GM21515 (cell line): ENCODE data around the gene FAT1.
"Not testable (repeated sequence)": the region's sequence is repeated elsewhere in the genome, so short reads cannot be mapped to it uniquely, and the experiment has no call there.

Experiments used
- ATAC-seq: cut with Tn5 transposase; IDR thresholded peaks from one replicate; pipeline ENCODE4 v1.9.1; 2021; ENCODE audit not compliant: unreplicated experiment

The FAT1 gene

GRCh38 chr4:186659935-186660334 is 63.7 kb downstream of the FAT1 start:
- ATAC-seq: no peak

GRCh38 chr4:186659456-186659855 is 64.2 kb downstream of the FAT1 start:
- ATAC-seq: not testable (repeated sequence)

GRCh38 chr4:186658657-186659056 is 65.0 kb downstream of the FAT1 start:
- ATAC-seq: no peak

GRCh38 chr4:186657764-186658163 is 65.9 kb downstream of the FAT1 start:
- ATAC-seq: no peak

- no peak for ATAC-seq
Observed at GRCh38 chr4:186653969-186654368, 69.7 kb downstream of the FAT1 start.

- ATAC-seq: no peak
Observed at GRCh38 chr4:186651624-186652023, 72.0 kb downstream of the FAT1 start.

- ATAC-seq: no peak
Observed at GRCh38 chr4:186651181-186651603, 72.5 kb downstream of the FAT1 start.

GRCh38 chr4:186650401-186651180 is 73.1 kb downstream of the FAT1 start:
- no peak for ATAC-seq

GRCh38 chr4:186647821-186648220 is 75.8 kb downstream of the FAT1 start:
- no peak for ATAC-seq

- ATAC-seq: no peak
Observed at GRCh38 chr4:186644737-186645261, 78.9 kb downstream of the FAT1 start.

- ATAC-seq: no peak
Observed at GRCh38 chr4:186644311-186644638, 79.4 kb downstream of the FAT1 start.

- ATAC-seq: no peak
Observed at GRCh38 chr4:186643501-186644310, 80.0 kb downstream of the FAT1 start.

GRCh38 chr4:186642998-186643397 is 80.7 kb downstream of the FAT1 start:
- ATAC-seq: no peak

GRCh38 chr4:186642530-186642929 is 81.1 kb downstream of the FAT1 start:
- no peak for ATAC-seq

- no peak for ATAC-seq
Observed at GRCh38 chr4:186634591-186635128, 89.0 kb downstream of the FAT1 start.

GRCh38 chr4:186633844-186634243 is 89.8 kb downstream of the FAT1 start:
- no peak for ATAC-seq

GRCh38 chr4:186630128-186630527 is 93.5 kb downstream of the FAT1 start:
- no peak for ATAC-seq

- no peak for ATAC-seq
Observed at GRCh38 chr4:186628058-186628711, 95.5 kb downstream of the FAT1 start.

- no peak for ATAC-seq
Observed at GRCh38 chr4:186627226-186627865, 96.3 kb downstream of the FAT1 start.

- no peak for ATAC-seq
Observed at GRCh38 chr4:186624951-186625350, 98.7 kb downstream of the FAT1 start.

GRCh38 chr4:186623546-186623945 is 100.1 kb downstream of the FAT1 start:
- no peak for ATAC-seq
